HFF-Myc (cell line): ENCODE data around the gene ACAN.

Source experiments
- DNase-seq: peaks from one replicate; pipeline ENCODE4 v3.0.0-alpha.2; 2011; ENCODE audit warnings: low read depth; ENCODE audit errors: extremely low read depth
- H3K4me3 ChIP-seq: replicated peaks from 2 replicates; pipeline ENCODE4 v1.5.1; 2011; ENCODE audit warnings: low read depth, mild to moderate bottlenecking, control low read depth, low read length
- CTCF ChIP-seq: IDR thresholded peaks from 2 replicates; pipeline ENCODE4 v1.5.1; 2012; ENCODE audit warnings: mild to moderate bottlenecking, low read depth, low read length, control low read depth; ENCODE audit errors: missing control alignments

Gene ACAN

GRCh38 chr15:88797663-88798339, 5.4 kb upstream of the ACAN start:
- no peak for TF ChIP-seq CTCF
- no peak overlapping the region for H3K4me3 ChIP-seq
- no peak for DNase-seq

GRCh38 chr15:88799341-88799740, 3.9 kb upstream of the ACAN start:
- TF ChIP-seq CTCF = no peak
- H3K4me3 ChIP-seq = no peak overlapping the region
- no peak for DNase-seq

- H3K4me3 ChIP-seq = no peak overlapping the region
- DNase-seq = no peak
- no peak for TF ChIP-seq CTCF
Observed at GRCh38 chr15:88800026-88800425, 3.2 kb upstream of the ACAN start.

- DNase-seq = no peak
Observed at GRCh38 chr15:88800738-88801137, 2.5 kb upstream of the ACAN start.

GRCh38 chr15:88802250-88802990, 816 bp upstream of the ACAN start:
- no peak for DNase-seq
- no peak overlapping the region for H3K4me3 ChIP-seq
- TF ChIP-seq CTCF = no peak

More at GRCh38 chr15:88800738-88801137, 2.5 kb upstream of the ACAN start:
- no peak overlapping the region for H3K4me3 ChIP-seq
- no peak for TF ChIP-seq CTCF

GRCh38 chr15:88802991-88803240, 320 bp upstream of the ACAN start:
- DNase-seq = no peak
- TF ChIP-seq CTCF = no peak
- H3K4me3 ChIP-seq = no peak overlapping the region

- no peak overlapping the region for H3K4me3 ChIP-seq
- DNase-seq = no peak
- TF ChIP-seq CTCF = no peak
Observed at GRCh38 chr15:88803920-88804247, 648 bp downstream of the ACAN start.
